AG10803 (cell line): Measurements from ENCODE around the gene KIF18B.

Experiments
- DNase-seq: peaks from one replicate; pipeline ENCODE4 v3.0.0; 2010; ENCODE audit warnings: low read depth
- H3K4me3 ChIP-seq: 2 replicates; pipeline ENCODE4 v1.5.1; 2011; ENCODE audit warnings: mild to moderate bottlenecking, low read length, control low read depth
- TF ChIP-seq, protein P1 (sequence below): conservative IDR thresholded peaks from 2 replicates; pipeline ENCODE4 v1.5.1; 2011; ENCODE audit warnings: mild to moderate bottlenecking, low read length, control low read depth, inconsistent platforms

Gene KIF18B

DNA sequence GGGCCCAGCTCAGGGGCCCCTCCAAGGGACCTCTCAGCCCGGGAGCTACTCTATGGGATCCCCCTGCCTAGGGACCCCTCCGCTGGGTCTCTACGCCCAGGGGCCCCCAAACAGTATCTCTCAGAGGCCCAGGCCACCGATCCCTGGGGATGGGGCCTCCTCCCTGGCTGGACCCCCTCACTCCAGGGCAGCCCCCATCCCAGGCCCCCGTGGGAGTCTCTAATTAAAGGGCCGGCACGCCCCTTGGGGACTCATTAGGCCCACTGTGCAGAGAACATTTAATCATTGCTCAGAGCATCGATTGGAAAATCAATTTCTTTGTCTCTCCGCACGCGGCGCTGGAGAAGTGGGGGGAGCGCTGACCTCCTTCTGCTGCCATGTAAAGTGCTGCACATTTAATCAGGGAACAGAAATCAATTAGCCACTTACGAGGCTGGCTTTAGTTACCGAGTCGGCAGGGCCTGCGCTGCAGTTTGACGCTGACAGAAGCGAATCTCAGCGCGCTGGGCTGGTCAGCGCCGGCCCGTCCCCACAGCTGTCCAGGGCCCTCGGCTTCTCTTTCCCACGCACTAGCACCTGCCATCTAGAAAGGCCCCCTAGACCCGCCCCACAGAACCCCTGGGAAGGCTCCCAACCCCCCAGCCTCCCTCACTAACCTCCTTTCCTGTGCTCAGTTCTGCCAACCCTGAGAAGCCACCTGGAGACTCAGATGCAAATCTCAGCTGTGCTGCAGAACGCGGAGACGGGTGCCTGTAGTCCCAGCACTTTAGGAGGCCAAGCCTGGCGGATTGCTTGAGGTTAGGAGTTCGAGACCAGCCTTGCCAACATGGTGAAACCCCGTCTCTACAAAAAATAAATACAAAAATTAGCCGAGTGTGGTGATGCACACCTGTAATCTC is 40.7 kb upstream of the KIF18B start:
- no peak overlapping the region for H3K4me3 ChIP-seq
- DNase-seq = no peak
- TF ChIP-seq, protein P1, sequence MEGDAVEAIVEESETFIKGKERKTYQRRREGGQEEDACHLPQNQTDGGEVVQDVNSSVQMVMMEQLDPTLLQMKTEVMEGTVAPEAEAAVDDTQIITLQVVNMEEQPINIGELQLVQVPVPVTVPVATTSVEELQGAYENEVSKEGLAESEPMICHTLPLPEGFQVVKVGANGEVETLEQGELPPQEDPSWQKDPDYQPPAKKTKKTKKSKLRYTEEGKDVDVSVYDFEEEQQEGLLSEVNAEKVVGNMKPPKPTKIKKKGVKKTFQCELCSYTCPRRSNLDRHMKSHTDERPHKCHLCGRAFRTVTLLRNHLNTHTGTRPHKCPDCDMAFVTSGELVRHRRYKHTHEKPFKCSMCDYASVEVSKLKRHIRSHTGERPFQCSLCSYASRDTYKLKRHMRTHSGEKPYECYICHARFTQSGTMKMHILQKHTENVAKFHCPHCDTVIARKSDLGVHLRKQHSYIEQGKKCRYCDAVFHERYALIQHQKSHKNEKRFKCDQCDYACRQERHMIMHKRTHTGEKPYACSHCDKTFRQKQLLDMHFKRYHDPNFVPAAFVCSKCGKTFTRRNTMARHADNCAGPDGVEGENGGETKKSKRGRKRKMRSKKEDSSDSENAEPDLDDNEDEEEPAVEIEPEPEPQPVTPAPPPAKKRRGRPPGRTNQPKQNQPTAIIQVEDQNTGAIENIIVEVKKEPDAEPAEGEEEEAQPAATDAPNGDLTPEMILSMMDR = no peak

DNA sequence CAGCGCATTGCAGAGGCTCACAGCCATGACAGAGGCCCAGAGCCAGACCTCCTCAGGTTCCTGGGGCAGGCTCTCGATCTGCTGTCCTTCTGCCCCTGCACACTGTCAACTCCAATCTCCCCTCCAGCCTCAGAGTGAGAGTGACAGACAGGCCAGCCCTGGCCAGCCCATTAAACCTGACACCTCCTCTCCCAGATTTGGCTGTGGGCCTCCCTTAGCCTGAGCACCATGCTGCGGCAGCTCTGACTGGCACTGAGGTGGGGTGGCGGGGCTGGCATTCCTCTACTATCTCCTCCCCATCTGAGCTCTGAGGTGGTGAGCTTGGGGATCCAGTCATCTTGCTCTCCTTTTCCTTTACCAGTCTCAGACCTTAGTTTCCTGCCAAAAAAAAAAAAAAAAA is 36.0 kb upstream of the KIF18B start:
- DNase-seq = no peak
- no peak overlapping the region for H3K4me3 ChIP-seq
- TF ChIP-seq, protein P1 = no peak

- TF ChIP-seq, protein P1 = no peak
- no peak for DNase-seq
- H3K4me3 ChIP-seq = no peak overlapping the region
These were observed 34.6 kb upstream of the KIF18B start for GRCh38 chr17:44982113-44982702.

DNA sequence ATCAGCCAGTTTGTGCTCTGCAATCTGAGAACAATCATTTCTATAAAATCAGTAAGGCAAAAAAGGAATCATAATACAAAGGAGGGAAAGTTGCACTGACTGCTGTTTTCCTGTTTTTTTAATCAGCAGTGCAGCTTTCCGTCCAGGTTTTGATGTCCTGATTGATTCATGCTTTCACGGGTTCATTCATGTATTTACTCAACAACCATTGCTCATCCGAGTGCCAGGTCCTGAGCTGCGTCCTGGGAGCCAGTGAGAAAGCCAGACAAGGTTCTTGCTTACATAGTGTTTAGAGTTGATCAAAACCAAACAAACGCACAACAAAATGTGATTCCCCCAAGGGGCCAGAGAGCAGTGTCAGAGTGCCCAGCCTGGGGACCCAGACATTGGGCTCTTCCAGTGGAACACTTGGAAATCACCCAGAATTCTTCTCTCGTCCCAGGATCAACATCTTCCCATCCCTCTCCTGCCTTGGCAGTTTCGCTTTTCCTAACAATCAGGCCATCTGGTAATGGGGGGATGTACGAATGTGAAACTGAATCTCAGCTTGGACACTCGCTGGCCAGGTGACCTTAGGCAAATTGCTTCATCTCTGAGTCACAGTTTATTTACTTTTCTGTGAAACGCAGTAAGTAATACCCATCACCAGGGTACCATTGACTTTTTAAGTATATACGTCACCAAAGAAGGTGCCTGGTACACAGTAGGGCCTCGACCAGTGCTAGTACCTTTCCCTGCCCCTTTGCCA is 33.8 kb upstream of the KIF18B start:
- peak; percentile 13 for DNase-seq
- TF ChIP-seq, protein P1 = no peak
- H3K4me3 ChIP-seq = no peak overlapping the region

DNA sequence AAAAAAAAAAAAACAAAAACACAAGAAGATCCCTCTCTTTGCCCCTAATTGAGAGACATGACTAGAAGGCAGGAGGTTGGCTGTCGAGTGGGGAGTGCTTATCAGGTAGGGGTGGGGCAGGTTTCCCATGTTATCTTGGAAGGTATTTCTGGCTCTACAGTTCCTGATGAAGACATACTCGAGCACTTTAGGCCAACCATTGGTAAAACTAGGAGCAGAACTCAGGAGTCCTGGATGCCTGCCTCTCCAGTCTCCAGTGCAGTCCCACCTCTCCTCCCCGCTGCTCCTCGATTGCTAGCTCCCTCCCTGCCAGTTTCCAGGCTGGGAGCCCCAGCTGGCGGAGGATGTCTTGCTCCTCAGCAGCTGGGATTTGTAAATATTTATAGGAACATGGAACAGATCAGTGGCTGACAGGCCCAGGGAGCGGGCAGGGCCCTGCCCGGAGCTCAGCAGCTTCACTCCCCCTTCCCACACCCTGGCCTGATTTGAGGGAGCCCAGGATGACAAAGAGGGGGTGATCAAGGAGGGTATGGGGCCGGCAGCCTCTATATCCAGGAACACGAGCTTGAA is 31.9 kb upstream of the KIF18B start:
- no peak for DNase-seq
- TF ChIP-seq, protein P1 = no peak
- no peak overlapping the region for H3K4me3 ChIP-seq

- no peak overlapping the region for H3K4me3 ChIP-seq
- DNase-seq = no peak
- TF ChIP-seq, protein P1 = no peak
These were observed 31.2 kb upstream of the KIF18B start for GRCh38 chr17:44978807-44979206.
